NCI-H82 treated with DMSO at 0.1 percent for 48 hours (cell line): Measurements from ENCODE around the gene APBA2.
"Not testable (repeated sequence)": the region's sequence is repeated elsewhere in the genome, so short reads cannot be mapped to it uniquely, and the experiment has no call there.

ENCODE experiments used
- DNase-seq: peaks from one replicate; lab custom pipeline; 2025; ENCODE audit not compliant: unreplicated experiment; lab: John Stamatoyannopoulos, UW

APBA2 gene

GRCh38 chr15:28885630-28886430, at the start of gene APBA2:
Gene APBA2 (plus strand): TSS chr15:28885974. CDS start chr15:29053885, 167,911 bp downstream.
- no peak for DNase-seq

- not testable (repeated sequence) for DNase-seq
These were observed 45.5 kb upstream of the APBA2 start for GRCh38 chr15:28840285-28840684.

GRCh38 chr15:28842210-28842609, 43.6 kb upstream of the APBA2 start:
- not testable (repeated sequence) for DNase-seq

DNA sequence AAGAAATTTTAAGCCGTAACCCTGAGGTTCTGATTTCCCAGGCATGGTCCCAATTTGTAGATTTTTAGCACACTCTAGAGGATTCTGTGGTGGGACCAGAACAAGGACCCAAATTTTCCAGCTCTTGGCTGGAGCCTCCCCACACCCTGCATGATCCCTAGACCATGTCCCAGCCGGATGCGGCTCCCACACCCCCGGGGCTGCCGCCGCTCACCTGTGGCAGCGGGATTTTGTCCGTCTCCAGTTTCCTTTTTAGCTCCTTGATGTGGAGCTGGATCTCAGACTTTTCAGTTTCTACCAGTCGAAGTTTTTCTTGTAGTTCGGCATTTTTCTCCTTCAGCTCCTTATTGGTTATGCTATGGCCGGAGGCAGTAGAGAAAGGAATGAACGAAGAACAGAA, 42.3 kb upstream of the APBA2 start:
- DNase-seq, result not testable (repeated sequence)

DNA sequence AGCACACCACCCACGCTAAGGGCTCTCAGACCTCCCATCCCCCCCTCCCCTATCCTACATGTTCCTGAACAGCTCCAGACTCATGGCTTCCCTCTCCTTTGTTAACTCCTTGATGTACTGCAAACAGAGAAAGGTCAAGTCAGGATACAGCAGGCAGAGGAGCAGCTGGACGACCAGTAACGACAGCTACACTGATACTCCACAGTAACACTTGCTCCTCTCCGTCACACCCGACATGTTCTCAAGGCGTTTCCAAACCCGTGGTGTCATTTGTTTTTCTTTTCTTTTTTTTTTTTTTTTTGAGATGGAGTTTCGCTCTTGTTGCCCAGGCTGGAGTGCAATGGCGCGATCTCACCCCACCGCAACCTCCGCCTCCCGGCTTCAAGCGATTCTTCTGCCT, 41.6 kb upstream of the APBA2 start:
- DNase-seq, result not testable (repeated sequence)

- DNase-seq, result not testable (repeated sequence)
These were observed 38.5 kb upstream of the APBA2 start for GRCh38 chr15:28847247-28847646.

DNA sequence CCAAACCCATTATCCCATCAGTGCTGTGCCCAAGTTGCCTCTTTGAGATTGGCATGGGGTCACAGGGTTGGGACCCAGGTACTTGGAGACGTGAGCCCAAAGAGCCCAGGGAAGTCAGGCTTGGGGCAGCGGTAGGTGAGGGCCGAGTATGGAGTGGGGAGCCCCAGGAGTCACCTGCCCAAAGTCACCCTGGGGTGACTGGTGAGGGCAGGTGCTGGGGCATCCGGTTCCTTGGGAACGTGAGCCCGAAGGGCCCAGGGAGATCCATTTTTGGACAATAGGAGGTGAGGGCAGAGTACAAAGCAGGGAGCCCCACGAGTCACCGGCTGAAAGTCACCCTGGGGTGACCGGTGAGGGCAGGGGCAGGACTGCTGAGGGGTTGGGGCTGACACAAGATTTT, 37.8 kb upstream of the APBA2 start:
- not testable (repeated sequence) for DNase-seq

DNA sequence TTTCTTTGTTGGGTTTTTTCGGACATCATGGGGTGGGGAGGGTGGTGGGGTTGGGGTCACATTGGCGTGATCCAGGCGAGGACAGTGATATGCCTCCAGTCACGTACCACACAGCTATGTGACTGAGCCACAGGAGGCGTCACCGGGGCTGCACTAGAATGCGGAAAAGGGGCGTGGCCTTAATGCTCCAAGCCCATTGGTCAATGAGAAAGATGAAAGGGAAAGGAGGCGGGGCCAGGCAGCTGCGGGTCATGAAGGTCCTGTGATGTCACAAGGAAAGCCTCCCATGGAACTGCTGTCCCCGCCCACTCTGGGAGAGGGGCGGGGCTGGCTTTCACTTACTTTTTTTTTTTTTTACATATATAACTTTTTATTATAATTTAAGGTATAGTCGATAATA, 37.3 kb upstream of the APBA2 start, which contains the start of gene GOLGA6L7:
TSS of gene GOLGA6L7 (minus strand) at position 124 of the 400 bp plus-strand sequence. CDS start at position 29, 95 bp downstream.
- not testable (repeated sequence) for DNase-seq

DNA sequence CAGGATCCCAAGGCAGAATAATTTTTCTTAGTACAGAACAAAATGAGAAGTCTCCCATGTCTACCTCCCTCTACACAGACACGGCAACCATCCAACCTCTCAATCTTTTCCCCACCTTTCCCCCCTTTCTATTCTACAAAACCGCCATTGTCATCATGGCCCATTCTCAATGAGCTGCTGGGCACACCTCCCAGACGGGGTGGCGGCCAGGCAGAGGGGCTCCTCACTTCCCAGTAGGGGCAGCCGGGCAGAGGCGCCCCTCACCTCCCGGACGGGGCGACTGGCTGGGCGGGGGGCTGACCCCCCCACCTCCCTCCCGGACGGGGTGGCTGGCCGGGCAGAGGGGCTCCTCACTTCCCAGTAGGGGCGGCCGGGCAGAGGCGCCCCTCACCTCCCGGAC, 36.5 kb upstream of the APBA2 start:
- DNase-seq, result not testable (repeated sequence)

- DNase-seq, result not testable (repeated sequence)
These were observed 36.0 kb upstream of the APBA2 start for GRCh38 chr15:28849766-28850165.

- DNase-seq, result not testable (repeated sequence)
These were observed 32.1 kb upstream of the APBA2 start for GRCh38 chr15:28853654-28854053.

DNA sequence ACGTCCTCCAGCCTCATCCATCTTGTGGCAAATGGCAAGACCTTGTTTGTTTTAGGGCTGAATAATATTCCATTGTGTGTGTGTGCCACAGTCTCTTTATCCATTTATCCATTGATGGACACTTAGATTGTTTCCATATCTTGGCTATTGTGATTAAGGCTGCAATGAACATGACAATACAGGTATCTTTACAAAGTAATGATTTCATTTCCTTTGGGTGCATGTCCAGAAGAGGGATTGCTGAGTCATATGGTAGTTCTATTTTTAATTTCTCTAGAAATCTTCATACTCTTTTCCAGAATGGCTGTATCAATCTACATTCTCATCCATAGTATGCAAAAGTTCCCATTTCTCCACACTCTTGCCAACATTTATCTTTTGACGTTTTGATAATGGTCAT, 31.2 kb upstream of the APBA2 start:
- not testable (repeated sequence) for DNase-seq

DNA sequence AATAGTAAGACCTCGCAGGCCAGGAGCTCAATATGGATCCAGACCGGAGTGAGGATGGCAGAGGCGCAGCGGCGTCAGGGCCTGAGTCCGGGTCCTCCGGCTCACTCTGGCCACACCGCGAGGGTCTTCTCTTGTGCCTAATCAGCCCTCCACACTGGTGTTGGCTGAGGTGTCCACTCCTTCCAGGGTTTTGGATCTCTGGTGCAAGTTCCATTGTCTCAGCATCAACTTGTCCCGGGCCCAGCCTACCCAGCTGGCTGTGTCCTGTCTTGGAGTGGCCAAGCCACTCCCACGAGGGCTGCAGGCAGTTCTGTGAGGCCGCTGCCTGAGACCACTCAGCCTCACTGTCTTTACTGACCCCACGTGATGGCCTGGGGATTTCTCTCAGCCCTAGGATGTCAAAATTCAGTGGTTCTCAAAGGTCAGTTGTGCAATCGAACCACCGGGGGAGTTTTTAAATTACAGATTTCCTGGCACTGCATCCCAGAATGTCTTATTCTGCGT, 24.7 kb upstream of the APBA2 start:
- DNase-seq, result no peak

DNA sequence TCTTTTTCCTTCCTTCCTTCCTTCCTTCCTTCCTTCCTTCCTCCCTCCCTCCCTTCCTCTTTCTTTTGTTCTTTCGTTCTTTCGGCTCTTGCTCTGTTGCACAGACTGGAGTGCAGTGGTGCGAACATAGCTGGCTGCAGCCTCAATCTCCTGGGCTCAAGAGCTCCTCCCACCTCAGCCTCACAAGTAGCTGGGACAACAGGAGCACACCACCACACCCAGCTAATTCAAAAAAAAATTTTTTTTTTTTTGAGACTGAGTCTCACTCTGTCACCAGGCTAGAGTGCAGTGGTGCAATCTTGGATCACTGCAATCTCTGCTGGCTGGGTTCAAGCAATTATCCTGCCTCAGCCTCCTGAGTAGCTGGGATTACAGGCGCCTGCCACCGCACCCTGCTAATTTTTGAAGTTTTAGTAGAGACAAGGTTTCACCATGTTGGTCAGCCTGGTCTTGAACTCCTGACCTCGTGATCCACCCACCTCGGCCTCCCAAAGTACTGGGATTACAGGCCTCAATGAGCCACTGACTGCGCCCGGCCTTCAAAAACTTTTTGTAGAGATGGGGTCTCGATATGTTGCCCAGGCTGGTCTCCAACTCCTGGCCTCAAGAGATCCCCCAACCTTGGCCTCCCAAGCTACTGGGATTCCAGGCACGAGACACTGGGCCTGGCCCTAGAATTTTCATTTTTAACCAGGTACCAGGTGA, 24.0 kb upstream of the APBA2 start:
- DNase-seq, result not testable (repeated sequence)

DNA sequence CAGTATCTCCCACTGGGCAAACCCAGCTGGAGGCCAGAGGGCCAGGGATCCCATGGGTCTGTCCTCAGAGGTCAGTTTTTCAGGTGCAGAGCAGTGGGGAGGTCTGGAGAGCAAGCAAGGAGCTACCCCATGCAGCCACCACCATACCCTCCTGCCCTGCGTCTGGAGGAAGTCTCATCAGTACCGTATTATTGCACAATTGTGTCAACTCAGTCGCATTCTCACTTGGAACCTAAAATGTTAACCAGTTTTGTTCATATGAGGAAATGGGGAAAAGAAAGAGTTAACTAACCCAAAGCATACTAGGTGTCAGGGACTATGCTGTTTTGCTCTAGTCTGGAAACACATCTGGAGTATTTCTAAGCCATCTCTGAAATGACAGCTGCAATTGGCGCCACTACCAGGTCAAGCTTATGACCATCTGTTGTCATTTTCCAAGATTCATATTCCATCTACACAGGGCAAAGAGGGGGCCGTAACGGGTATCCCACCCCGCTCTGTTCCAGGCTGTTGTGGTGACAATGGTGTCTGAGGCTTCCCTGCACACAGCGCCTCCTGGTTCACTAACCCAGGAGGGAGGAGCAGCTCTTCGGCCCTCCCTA, 16.9 kb upstream of the APBA2 start:
- no peak for DNase-seq

DNA sequence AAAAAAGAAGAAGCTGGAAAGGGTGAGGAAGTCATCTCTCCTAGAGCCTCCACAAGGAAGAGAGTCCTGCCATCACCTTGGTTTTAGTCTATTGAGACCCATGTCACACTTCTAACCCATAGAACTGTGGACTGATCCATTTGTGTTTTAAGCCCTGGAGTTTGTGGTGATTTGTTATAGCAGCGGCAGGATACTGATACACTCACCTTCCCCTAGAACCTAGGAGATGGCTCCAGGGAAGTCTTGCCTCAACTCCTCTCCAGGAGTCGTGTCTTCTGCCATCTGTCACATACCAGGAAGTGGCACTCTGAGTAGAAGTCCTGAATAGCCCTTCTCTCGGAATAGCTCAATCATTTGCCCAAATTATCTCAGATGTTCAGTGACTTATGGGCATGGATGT, 14.6 kb upstream of the APBA2 start:
- no peak for DNase-seq

- no peak for DNase-seq
These were observed 12.8 kb upstream of the APBA2 start for GRCh38 chr15:28873006-28873405.

DNA sequence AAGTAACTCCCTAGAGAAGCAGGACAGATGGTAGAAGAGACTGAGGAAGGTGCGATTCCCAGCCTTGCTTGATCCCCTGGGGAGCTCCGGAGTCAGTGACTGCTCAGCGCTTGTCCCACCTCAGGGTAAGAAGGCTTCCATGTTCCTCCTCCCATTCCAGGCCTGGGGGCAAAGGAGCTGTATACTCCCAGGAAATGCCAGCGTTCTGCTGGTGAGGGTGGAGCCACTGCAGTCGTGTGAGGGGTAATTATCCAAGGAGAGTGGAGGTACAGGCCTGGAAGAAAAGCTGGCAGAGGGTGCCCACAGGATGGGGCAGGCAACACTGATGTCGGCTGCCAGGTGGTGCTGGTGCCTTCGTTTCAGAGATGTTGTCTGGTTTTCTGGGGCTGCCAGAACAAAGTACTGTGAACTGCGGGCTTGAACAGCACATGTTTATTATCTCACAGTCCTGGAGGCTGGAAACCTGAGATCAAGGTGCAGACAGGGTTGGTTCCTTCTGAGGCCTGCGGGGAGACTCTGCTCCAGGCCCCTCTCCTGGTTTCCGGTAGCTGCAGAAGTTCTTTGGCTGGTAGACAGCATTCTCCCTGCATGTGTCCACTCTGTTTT, 12.1 kb upstream of the APBA2 start:
- no peak for DNase-seq

GRCh38 chr15:28875461-28876000, 10.2 kb upstream of the APBA2 start:
- DNase-seq, result no peak

DNA sequence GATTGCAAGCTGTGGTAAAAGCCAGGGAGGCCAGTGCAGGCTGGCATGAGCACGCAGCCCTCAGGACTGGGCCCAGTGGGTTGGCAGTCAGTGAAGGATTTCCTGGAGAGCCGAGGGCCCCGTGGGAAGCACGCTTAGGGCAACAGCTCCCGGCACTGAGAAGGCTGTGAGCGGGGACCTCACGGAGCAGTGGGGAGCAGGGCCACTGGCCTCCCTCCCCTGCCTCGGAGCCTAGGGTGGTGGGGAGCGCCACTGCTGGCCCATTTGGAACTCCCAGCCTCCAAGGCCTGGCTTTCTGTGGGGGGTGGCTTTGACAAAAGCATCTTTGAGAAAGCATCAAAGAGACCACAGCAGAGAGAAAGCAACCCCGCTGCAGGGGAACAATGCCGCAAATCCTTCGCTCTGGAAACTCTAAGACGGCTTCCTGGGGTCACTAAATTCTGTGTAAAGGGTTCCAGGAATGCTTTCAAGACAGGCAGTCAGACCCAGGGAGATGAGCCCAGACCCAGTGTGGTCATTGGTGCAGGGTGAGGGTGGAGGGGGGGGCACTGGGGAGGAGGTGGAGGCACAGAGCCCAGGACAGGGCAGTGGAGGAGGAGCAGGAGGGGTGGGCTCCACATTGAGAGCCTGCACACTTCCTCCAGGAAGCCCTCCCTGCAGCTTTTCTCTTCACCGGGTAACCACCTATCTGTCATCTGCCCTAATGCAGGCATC, 9.5 kb upstream of the APBA2 start:
- DNase-seq, result no peak
